Nephron (organoid): ENCODE results near the gene SERPINH1.

Source experiments
- H3K27ac Mint-ChIP-seq, 3 experiments: 2 replicates each; pipeline ENCODE4 v1.8.0; 2020; ENCODE audit warnings: mixed read lengths in 3 of 3, mild to moderate bottlenecking in 2 of 3, moderate library complexity in 1 of 3
- H3K27me3 Mint-ChIP-seq: 2 replicates; pipeline ENCODE4 v1.8.0; 2021; ENCODE audit warnings: low read depth, mild to moderate bottlenecking, moderate library complexity, mixed read lengths
- H3K36me3 Mint-ChIP-seq: 2 replicates; pipeline ENCODE4 v1.8.0; 2020; ENCODE audit warnings: low read depth, mixed read lengths
- H3K4me1 Mint-ChIP-seq: 2 replicates; pipeline ENCODE4 v1.8.0; 2020; ENCODE audit warnings: mixed read lengths
- H3K4me3 Mint-ChIP-seq, 3 experiments: 2 replicates each; pipeline ENCODE4 v1.8.0; 2020; ENCODE audit warnings: mild to moderate bottlenecking in 3 of 3, mixed read lengths in 3 of 3, moderate library complexity in 2 of 3
- H3K9me3 Mint-ChIP-seq: 2 replicates; pipeline ENCODE4 v1.8.0; 2020; ENCODE audit warnings: mixed read lengths
- CTCF ChIP-seq, 3 experiments: fragments of 200-600 bp; sonication (generic); IDR thresholded peaks; one replicate each; pipeline ENCODE4 v1.5.0; 2021; ENCODE audit warnings: antibody characterized with exemption in 3 of 3; ENCODE audit not compliant: unreplicated experiment in 3 of 3

SERPINH1 gene

GRCh38 chr11:75595429-75595828 is 33.4 kb downstream of the SERPINH1 start:
- no peak for TF ChIP-seq CTCF (IDR thresholded peaks at IDR 0.05; ENCODE audit: unreplicated experiment in 3 of 3)

DNA sequence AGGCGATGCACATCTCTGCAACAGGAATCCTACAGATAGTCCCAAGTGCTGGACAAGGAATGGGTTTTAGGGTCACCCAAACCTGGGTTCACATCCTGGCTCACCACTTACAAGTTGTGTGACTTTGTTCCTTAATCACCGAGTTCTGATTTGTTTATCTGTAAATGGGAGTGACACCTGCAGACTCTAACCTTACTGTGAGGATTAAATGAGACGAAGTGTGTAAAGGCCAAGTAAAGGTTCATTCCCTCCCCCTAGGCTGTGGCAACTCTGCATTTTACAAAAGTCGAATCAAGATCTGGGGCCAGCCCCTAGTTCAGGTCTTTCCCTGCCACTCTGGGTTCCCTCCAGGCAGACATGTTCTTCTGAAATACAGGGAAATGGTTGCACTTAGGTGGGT is 34.9 kb downstream of the SERPINH1 start:
- H3K27me3 Mint-ChIP-seq, result peaks cover 12% of the 10 kb centered on the region
- H3K27ac Mint-ChIP-seq, result no peak overlapping the region
- H3K4me3 Mint-ChIP-seq, result no peak overlapping the region
- no peaks in the 10 kb centered on the region for H3K36me3 Mint-ChIP-seq
- H3K9me3 Mint-ChIP-seq, result no peaks in the 10 kb centered on the region
- H3K4me1 Mint-ChIP-seq, result peaks cover 35% of the 10 kb centered on the region
- no peak for TF ChIP-seq CTCF (IDR thresholded peaks at IDR 0.05; ENCODE audit: unreplicated experiment in 3 of 3)

More at GRCh38 chr11:75595429-75595828, 33.4 kb downstream of the SERPINH1 start:
- peaks cover 14% of the 10 kb centered on the region for H3K27me3 Mint-ChIP-seq
- H3K9me3 Mint-ChIP-seq, result no peaks in the 10 kb centered on the region
- no peaks in the 10 kb centered on the region for H3K36me3 Mint-ChIP-seq
- no peak overlapping the region for H3K4me3 Mint-ChIP-seq
- H3K27ac Mint-ChIP-seq, result peak overlapping the region in 1 of 3 experiments; percentile 27
- H3K4me1 Mint-ChIP-seq, result peaks cover 37% of the 10 kb centered on the region

DNA sequence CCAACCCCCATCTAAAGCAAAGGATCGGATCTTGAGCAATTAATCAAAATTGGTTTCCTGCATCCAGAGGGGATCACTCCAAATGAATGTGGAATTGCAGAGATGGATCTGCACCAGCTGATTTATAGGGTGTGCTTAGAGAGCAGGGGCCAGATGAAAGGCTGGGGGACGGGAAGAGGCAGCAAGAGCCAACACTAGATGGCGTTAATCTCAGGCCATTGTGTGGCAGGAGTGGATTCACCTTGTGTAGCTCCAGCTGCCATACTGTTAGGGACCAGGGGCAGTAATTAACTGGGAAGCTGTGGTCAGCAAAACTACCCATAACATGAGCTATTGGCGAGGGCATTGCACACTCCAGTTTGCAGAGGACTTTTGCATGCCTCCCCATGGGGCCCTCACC is 35.6 kb downstream of the SERPINH1 start:
- Mint-ChIP-seq H3K27ac (no peak overlapping the region), H3K4me3 (no peak overlapping the region), H3K36me3 (no peaks in the 10 kb centered on the region), H3K9me3 (no peaks in the 10 kb centered on the region), H3K27me3 (peaks cover 12% of the 10 kb centered on the region), H3K4me1 (peaks cover 28% of the 10 kb centered on the region)
- TF ChIP-seq CTCF (IDR thresholded peaks at IDR 0.05; ENCODE audit: unreplicated experiment in 3 of 3), result peak; percentile 35 to 53 (median 44)

DNA sequence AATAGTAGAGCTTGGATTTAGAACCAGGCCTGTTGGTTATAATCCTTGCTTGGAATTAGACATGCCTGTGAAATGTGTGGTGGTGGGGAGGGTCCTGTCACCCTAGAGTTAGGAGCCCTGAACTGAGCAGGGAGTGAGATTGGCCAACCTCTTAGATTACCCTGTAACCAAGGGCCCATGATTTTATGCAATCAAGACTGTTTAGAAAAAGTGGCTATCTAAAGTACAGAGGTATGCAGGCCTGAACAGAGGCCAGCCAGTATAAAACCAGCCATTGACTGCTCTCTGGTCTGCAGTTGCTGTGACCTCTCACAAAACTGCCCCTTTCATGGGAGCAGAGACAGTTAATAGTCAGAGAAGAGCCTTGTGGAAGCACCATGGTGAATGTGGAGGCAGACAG is 36.2 kb downstream of the SERPINH1 start:
- no peak for TF ChIP-seq CTCF (IDR thresholded peaks at IDR 0.05; ENCODE audit: unreplicated experiment in 3 of 3)
- H3K4me1 Mint-ChIP-seq, result peaks cover 27% of the 10 kb centered on the region
- H3K4me3 Mint-ChIP-seq, result no peak overlapping the region
- no peaks in the 10 kb centered on the region for H3K9me3 Mint-ChIP-seq
- H3K27ac Mint-ChIP-seq, result no peak overlapping the region
- no peaks in the 10 kb centered on the region for H3K36me3 Mint-ChIP-seq
- H3K27me3 Mint-ChIP-seq, result peaks cover 9% of the 10 kb centered on the region

GRCh38 chr11:75598900-75599299 is 36.8 kb downstream of the SERPINH1 start:
- no peak for TF ChIP-seq CTCF (IDR thresholded peaks at IDR 0.05; ENCODE audit: unreplicated experiment in 3 of 3)
- H3K27me3 Mint-ChIP-seq, result peaks cover 8% of the 10 kb centered on the region
- no peaks in the 10 kb centered on the region for H3K36me3 Mint-ChIP-seq
- no peak overlapping the region for H3K4me3 Mint-ChIP-seq
- peaks cover 21% of the 10 kb centered on the region for H3K4me1 Mint-ChIP-seq
- H3K27ac Mint-ChIP-seq, result no peak overlapping the region
- H3K9me3 Mint-ChIP-seq, result no peaks in the 10 kb centered on the region

DNA sequence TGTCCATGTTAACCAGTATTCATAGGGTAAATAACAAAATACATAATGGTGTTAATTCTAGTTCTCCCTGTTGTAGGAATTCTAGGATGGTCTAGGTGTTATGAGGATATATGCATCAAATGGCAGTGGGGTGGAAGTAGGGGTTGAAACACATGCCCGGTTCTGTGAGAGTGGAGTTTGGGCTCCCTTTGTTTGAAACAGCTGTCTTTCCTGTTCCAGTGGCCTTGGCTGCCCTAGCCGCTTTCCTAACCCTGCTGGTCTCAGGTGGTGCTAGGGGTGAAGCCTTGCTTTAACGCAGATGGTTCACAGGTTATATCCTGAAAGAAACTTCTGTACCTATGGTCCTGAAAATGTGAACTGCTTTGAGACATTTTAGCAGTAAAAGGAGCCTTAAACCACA is 38.3 kb downstream of the SERPINH1 start:
- TF ChIP-seq CTCF (IDR thresholded peaks at IDR 0.05; ENCODE audit: unreplicated experiment in 3 of 3), result no peak
- no peaks in the 10 kb centered on the region for H3K36me3 Mint-ChIP-seq
- no peak overlapping the region for H3K27ac Mint-ChIP-seq
- no peak overlapping the region for H3K4me3 Mint-ChIP-seq
- H3K9me3 Mint-ChIP-seq, result no peaks in the 10 kb centered on the region
- peaks cover 4% of the 10 kb centered on the region for H3K27me3 Mint-ChIP-seq
- H3K4me1 Mint-ChIP-seq, result peaks cover 11% of the 10 kb centered on the region
